ENCODE data around the gene TRPM3.

TRPM3 gene

GRCh38 chr9:70561786-70562395 is 559.5 kb downstream of the TRPM3 start:
- DNase-seq (ENCODE audit: low read depth in 2 of 3, low spot score in 1 of 3) = no peak

DNA sequence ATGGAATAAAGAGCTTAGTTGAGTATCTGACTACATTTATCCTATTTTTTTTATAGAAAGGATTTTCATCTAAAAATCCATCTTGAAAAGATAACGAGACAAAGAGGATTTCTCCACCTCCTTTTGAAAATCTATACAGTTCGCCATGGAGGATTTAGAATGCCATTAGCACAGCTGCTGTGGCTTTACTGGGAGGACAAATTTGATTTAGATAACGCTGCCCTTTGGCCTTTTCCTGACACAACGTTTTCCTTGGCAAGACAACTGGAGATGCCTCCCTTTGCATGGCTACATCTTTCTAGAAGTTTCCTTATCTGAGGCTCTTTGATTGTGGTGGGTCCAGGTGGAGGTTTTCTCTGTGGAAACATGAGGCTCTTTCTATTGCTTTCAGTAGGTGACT is 560.3 kb downstream of the TRPM3 start:
- DNase-seq (ENCODE audit: low read depth in 2 of 3, low spot score in 1 of 3) = no peak

DNA sequence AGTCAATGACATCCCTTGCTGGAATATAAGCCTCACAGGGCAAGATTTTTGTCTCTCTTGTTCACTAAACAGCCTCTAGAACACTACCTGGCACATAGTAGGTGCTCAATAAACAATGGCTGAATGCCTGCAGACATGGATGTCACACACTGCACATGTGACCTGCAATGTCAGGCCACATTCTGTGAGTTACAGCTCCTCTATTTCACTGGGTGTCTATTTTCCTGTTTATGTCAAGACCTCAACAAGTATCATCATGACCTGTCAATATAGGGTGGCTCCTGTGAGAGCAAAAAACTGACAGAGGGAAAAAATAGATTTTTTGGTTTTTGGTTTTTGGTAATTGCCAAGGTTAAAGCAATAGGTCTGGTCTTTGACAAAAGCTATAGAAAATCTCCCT is 562.3 kb downstream of the TRPM3 start:
- DNase-seq (ENCODE audit: low read depth in 2 of 3, low spot score in 1 of 3) = no peak

- DNase-seq (ENCODE audit: low read depth in 2 of 3, low spot score in 1 of 3) = no peak
Observed at GRCh38 chr9:70557661-70558369, 563.6 kb downstream of the TRPM3 start.

GRCh38 chr9:70556771-70557170 is 564.6 kb downstream of the TRPM3 start:
- no peak for DNase-seq (ENCODE audit: low read depth in 2 of 3, low spot score in 1 of 3)

DNA sequence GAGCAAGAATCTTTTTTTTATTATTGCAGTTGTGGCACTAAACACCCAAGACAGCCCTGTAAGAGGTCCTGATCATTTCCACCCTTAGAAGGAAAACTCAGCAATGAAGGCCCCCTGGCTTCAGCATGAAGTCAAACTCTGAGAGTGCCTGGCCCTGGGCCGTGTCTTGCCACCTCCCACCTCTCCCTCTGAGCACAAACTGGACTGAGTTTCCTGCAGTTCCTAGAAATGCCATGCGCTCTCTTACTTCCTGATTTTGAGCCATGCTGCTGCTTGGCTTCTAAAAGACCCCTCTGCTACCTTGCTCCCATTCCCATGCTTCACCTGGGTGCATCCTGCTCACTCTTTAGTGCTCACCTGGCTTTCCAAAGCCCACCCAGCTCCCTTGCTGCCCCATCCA is 566.5 kb downstream of the TRPM3 start:
- no peak for DNase-seq (ENCODE audit: low read depth in 2 of 3, low spot score in 1 of 3)

GRCh38 chr9:70553707-70554673 is 567.4 kb downstream of the TRPM3 start:
- DNase-seq (ENCODE audit: low read depth in 2 of 3, low spot score in 1 of 3) = no peak

- no peak for DNase-seq (ENCODE audit: low read depth in 2 of 3, low spot score in 1 of 3)
Observed at GRCh38 chr9:70552561-70552960, 568.9 kb downstream of the TRPM3 start.

GRCh38 chr9:70551801-70552200 is 569.6 kb downstream of the TRPM3 start:
- no peak for DNase-seq (ENCODE audit: low read depth in 2 of 3, low spot score in 1 of 3)

DNA sequence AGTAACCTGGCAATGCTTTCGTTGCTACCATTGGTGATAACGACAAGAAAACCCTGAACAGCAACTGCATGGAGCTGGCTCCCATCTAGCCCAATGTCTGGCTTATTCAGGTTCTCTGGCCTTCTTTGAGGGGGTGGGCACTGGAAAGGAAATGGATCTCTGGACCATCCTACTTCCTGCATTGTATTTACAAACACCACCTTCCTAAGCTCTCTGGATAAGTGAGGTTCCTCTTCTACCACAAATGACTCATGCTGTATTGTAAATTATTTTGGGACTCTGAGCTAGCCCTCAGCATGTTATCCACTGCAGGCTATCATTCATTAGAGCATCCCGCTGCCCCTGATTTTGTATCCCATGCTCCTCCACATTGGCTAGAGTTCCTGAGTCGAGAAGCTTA is 570.0 kb downstream of the TRPM3 start:
- no peak for DNase-seq (ENCODE audit: low read depth in 2 of 3, low spot score in 1 of 3)

DNA sequence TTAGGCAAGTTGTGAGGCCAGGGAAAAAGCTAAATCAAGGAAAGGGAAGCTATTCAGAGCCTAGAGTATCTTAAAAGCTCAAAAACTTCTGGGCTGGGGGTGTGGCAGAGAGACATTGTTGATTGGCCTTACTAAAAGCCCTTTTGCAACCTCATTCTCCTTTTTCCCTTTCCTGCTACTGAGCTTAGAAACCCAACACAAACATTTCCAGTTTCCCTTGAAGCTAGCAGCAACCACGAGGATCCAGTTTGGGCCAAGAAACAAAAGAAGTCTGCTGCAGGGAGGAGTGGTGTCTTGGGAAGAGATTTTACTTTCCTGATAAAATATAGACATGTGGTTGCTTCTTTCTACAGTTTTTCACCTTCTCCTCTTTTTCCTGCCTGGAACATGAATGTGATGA is 571.5 kb downstream of the TRPM3 start:
- DNase-seq (ENCODE audit: low read depth in 2 of 3, low spot score in 1 of 3) = no peak

- no peak for DNase-seq (ENCODE audit: low read depth in 2 of 3, low spot score in 1 of 3)
Observed at GRCh38 chr9:70542311-70542931, 579.0 kb downstream of the TRPM3 start.

GRCh38 chr9:70540016-70540415 is 581.4 kb downstream of the TRPM3 start:
- no peak for DNase-seq (ENCODE audit: low read depth in 2 of 3, low spot score in 1 of 3)

DNA sequence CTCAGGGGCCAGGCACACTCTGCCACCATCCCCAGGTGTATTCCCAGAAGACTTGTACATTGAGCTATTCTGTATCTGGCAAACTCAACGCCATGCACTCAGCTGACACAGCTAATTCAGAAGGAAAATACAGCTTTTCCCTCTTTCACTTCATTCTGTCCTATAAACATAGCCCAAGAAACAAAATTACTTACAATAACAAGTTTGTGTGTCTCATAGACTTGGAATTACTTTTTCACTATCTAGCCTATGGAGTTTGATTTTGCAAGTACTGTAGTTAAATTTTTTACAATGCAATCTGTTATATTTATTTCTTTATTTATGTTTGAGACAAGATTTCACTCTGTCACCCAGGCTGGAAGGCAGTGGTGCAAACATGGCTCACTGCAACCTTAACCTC is 581.9 kb downstream of the TRPM3 start:
- no peak for DNase-seq (ENCODE audit: low read depth in 2 of 3, low spot score in 1 of 3)

DNA sequence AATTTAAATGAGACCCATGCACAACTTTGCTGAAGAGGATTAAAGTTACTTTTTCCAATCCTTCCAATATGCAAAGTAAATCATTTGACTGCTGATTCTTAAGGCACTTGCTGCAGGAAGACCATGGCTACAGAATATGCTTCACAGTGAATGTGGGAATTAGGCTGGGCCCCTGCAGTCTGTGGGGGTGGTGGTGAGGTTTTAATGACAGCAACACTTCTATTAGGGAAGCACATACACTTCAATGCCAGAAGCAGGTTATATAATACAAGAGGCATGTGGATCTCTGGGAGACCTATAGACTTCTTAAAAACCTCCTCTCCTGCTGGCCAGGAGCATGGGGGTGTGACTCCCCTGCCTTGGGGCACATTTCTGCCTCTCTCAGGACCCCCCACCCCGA is 582.4 kb downstream of the TRPM3 start:
- no peak for DNase-seq (ENCODE audit: low read depth in 2 of 3, low spot score in 1 of 3)

GRCh38 chr9:70537084-70537483 is 584.3 kb downstream of the TRPM3 start:
- no peak for DNase-seq (ENCODE audit: low read depth in 2 of 3, low spot score in 1 of 3)

GRCh38 chr9:70535546-70536323 is 585.7 kb downstream of the TRPM3 start:
- DNase-seq (ENCODE audit: low read depth in 2 of 3, low spot score in 1 of 3) = no peak

DNA sequence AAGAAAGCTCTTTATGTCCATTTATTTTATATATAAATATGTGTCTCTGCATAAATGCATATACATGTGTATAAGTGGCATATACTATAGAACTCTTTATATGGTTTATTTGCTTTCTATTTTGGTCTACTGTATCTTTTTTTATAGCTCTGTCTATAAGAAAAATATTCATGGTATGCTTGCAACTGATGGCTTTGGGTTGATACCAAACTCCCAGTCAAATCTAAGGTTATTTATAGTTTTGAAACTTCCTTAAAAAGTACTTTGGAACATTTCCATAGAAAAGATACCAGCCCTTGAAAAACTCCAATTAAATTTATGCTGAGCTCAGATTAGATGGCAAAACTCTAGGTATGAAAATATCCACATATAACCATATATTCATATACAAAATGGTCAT is 587.0 kb downstream of the TRPM3 start:
- DNase-seq (ENCODE audit: low read depth in 2 of 3, low spot score in 1 of 3) = no peak

- DNase-seq (ENCODE audit: low read depth in 2 of 3, low spot score in 1 of 3) = no peak
Observed at GRCh38 chr9:70534061-70534460, 587.4 kb downstream of the TRPM3 start.

DNA sequence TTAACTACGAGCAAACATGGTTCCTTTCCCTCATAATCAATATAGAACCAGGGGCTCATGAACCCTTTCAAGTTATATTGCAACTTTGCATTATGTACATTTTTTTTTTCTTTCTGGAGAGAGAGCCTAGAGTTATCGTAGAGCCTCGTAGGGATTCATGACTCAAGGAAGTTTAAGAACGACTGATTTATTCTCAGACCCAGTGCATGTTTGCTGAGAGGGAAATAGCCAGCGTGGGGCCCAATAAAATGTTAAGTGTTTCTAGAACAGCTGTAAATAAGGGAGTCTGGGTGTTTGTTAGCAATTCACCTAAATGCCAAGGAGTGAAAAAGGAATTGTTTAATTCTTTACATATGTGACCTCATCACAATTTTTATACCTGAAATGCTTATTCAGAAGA is 587.9 kb downstream of the TRPM3 start:
- no peak for DNase-seq (ENCODE audit: low read depth in 2 of 3, low spot score in 1 of 3)

GRCh38 chr9:70532716-70533115 is 588.7 kb downstream of the TRPM3 start:
- DNase-seq (ENCODE audit: low read depth in 2 of 3, low spot score in 1 of 3) = no peak
